ENCODE data around the gene GH2.
"Not testable (repeated sequence)": the region's sequence is repeated elsewhere in the genome, so short reads cannot be mapped to it uniquely, and the experiment has no call there.

Gene GH2

DNA sequence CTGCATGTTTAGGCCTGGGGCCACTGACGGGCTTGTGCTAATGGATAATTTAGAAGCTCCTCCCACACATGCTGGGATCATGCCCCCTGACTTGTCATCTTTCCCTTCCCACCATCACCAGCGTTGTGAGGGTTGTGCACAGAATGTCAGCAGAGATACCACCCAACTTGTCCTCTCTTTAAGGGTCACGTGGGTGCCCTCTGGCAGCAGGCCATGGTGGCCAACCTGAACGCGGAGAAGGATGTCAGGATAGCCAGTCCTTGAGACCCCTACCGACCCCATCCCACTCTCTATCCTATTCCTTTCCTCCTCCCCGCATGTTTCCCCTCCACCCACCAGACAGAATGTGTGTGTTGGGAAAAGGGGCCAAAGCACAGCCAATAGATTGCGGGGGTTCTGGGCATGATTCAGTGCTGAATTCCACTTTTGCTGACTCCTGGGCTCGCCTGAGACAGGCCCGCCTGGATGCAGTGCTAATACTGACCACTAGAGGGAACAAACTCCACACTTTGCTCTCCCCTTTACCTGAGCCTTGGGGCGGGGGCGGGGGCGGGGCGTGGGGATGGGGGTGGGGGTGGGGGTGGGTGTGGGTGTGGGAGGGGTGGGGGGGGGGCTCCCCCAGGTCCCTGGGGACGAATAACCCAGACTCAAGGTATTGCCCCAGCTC is at the start of gene GH2:
TSS of gene GH2 (minus strand) at position 10 of the 667 bp plus-strand sequence. CDS start 143 bp downstream, outside the sequence.
- peak in 5 of 56 donors; percentile 1 to 30 (median 3) for DNase-seq

DNA sequence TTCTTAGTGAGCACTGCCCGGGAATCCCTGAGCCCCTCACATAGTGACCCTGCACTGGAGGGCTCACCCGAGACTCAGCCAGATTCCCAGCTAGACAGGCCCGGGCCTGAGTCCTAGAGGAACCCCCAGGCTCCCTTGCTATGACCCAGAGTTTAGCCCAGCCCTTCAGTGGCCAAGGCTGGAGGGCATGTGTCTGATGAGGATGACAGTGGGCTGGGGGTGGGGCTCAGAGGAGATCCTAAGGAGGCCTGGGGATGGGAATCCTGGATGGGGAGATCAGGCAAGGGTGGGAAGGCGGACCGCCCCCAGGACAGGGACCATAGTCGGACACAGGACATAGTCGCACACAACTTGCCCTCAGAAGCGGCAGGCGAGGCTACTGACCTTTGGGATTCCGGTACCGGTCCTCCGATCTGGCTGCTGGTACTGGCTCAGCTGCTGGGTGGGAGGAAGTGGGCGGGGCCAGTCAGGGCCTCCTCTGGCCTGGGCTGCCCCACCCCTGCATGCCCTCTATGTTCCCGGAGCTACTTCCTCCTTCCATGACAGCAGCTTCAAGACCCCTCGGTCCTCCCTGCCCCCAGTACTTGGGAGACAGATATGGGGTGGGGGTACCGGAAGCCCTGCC is 49.3 kb upstream of the GH2 start:
- peak in 4 of 56 donors; percentile 1 to 26 (median 8) for DNase-seq

DNA sequence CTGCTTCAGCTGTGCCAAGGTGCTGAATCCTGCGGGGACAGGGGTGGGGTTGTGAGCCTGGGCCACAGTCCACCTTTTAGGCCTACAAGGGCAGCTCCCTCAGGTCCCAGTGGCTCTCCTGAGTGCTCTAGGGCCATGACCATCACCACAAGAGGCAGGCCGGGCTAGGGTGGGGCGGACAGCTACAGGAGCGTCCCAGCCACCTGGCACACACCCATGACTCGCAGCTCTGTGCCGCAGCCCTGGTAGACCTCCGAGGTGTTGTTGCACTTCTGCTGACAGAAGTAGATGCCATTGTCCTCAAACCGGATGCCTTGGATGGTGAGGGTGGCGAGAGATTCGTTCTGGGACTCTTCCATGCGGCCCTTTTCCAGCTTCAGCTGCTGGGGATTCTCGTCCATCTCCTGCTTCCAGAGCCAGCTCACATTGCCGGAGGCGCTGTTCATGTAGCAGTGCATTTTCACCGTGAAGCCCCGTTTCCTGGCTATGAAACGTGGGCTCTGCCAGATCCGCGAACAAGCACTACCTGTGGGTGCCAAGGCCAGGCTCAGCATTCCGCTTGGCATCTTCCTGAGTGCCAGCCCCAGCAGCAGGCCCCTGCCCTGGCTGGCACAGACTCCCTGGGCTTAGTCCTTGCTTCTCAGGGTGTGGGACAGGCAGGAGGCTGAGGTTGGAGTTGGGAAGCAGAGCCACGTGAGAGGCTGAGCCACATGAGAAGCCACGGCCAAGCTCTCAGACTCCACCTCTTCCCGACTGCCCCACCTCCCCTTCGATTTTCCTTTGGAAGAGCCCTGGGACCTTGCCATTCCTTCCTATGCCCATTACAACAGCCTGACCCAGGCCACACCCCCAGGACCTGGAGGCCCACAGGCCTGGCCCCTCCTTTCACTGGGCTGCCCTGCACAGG is 48.4 kb upstream of the GH2 start:
- no peak for DNase-seq

DNA sequence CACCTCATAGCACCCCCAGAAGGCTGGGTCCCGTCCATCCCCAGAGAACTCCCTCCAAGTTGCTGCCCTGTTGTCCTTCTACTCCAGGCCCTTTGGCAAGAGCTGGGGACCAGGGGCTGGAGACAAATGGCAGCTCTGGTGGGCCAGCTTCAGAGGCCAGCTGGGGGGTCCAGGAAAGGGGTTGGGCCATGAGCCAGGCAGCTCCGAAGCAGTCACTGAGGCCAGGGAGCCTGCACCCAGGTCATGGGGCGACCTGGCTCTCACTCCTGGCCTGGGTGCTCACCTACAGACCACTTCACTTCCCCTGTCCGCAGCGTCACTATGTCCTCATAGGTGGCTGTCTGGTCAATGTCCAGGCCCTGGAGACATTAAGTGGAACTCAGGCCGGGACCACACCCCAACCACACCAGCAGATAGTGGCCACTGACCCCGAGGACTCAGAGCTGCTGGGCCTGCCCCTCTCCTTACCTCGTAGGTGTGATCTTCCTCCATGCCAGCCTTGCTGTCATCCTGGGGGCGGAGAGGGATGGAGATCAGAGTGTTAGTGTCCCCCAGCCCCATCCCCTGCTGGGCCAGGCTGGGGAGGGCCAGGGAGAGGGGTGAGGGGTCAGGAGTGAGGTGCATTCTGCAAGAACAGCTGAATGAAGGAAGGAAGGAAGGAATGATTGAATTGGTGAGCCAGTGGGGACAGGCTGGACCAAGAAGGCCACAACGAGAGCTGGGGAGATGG is 47.4 kb upstream of the GH2 start:
- DNase-seq = no peak

DNA sequence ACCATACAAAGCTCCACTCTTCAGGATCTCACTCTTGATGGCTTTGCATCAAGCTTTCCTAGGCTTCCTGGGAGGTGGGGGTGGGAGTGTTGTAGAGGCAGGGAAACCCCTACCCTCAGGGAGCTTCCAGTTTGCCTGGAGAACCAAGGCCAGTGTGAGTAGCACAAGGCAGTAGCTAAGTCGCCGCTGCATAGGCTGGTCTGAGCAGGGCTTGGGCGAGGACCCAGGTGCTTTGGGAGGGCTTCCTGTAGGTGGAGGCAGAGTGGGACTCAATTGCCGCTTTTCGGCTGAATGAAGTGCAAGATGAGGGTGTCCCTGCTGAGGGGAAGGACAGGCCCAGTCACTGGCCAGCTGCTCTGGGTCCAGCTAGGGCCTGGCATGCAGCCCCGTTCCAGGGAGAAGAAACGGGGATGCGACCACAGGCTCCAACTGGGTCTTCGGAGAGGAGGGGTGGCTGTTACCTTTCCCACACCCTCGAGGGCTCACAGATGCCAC is 46.5 kb upstream of the GH2 start:
- no peak for DNase-seq

DNA sequence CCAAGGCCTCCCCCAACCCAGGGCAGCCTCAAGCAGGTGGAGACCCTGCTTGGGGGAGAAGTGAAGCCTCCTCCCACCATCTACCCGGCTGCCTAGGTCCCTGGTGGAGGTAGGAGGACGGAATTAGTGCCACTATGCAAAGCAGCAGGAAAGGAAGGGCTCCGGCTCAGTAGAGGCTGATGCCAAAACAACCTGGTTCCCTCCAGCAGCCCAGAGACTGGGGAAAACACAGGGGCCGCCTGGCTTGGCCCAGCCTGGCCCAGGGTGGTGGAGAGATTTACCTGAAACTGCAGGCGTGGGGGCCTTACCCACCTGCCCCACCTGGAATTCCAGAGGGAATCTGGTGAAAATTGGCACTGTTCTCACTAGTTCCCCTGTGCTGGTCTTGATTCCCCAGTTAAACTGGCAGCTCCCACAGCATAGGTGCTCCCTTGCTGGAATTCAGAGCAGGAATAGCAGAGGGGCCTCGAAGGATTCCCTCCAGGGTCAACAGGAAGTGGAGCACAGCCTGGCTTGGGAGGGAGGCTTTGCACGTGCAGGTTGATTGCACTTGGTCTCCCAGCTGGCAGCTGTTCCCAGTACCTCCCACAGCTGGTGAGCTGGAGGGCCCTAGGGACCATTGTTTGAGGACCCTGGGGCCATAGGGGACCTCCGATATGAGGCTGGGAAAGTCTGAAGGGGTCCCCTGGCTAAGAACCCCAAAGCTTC is 45.9 kb upstream of the GH2 start:
- DNase-seq = no peak

DNA sequence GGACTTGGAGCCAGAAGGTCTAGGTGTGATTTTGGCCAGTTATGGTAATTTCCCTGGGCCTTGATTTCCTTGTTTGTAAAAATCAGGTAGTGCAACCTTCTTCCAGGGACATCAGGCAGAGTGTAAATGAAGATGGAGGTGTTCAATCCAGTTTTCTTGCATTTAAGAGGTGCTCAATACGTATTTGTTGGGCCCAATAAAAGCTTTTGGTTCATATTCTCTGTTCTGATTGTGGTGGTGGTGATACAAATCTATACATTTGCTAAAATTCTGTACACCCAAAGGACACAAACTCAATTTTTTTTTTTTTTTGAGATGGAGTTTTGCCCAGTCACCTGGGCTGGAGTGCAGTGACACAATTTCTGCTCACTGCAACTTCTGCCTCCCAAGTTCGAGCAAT is 44.4 kb upstream of the GH2 start:
- DNase-seq = no peak

DNA sequence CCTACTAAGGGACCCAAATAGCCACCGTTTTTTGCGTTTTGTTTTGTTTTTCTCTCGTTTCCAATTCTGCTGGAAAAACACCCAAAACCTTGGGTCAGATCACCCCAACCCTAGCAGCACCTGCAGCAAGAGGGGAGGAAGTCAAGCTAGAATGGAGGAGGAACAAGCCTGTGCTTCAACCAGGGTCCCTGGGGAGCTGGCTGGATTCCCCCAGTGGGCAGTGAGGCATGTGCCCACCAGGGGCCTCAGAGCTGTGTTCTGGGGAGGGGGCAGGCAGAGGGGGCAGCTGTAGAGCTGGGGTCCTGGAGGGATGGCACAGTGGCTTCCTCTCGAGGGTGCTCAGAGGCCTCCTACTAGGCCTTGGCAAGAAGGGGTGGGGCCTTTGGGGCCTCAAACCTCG is 43.9 kb upstream of the GH2 start:
- DNase-seq = no peak

DNA sequence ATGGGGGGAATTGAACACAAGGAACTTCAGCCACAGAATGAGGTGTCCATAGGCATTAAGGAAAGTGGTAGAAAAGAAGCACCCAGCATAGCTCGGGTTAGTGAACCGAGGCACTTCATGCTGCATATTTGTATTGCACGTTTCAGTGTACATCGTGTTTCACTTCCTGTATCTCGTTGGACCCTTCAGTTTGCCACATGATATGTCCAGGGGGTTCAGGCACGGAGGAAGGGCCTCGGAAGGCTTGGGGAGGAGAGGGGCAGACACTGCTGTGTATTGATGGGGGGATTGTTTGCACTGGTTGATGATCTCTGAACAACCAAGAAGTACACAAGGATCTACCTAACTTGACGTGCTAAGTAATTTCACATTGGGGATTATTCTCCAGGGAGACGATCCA is 40.7 kb upstream of the GH2 start:
- DNase-seq = not testable (repeated sequence)

DNA sequence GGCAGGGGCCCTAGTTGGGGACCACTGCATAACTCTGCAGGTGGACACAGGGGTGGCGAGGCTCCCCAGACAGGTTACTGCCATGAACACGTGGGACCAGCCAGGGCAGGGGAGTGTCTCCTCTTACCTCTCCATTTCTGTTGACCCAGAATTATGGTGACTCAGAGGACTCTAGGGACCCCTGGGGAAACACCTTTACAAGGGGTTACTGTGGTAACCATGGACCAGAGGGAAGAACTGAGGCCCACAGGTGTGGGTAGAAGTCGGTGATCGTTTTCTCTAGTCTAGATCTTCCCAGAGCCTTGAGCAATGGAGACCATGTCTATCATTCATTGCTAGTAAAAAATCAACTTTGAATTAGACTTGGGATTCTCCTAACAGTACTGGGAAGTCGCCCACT is 39.0 kb upstream of the GH2 start:
- DNase-seq = not testable (repeated sequence)

DNA sequence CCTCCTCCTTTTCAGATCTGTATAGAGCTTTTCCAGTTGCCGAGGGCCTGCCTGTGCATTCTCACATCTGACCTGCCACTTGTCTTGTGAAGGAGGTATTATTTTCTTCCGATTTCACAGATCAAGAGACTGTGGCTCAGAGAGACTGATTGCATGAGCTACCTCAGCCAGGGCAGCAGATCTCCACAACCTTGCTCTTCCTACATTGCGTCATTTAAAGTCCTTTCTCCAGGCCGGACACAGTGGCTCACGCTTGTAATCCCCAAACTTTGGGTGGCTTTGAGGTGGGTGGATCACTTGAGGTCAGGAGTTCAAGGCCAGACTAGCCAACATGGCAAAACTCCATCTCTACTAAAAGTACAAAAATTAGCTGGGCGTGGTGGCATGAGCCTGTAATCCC is 38.3 kb upstream of the GH2 start:
- DNase-seq = not testable (repeated sequence)

DNA sequence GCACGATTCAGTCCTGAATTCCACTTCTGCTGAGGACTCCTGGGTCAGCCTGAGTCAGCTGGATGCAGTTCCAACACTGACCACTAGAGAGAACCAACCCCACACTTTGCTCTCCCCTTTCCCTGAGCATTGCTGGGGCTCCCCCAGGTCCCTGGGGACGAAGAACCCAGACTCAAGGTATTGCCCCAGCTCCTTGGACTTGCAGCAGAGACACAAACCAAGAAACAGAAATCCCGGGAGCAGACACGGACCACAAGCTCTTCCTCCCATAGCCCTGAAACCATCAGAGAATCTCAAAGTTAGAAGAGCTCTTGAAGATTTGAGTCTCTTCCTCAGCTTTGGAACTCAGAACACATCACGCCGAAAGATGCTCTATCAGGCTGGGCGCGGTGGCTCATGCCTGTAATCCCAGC is 37.6 kb upstream of the GH2 start:
- peak in 27 of 56 donors; percentile 3 to 64 (median 10) for DNase-seq

DNA sequence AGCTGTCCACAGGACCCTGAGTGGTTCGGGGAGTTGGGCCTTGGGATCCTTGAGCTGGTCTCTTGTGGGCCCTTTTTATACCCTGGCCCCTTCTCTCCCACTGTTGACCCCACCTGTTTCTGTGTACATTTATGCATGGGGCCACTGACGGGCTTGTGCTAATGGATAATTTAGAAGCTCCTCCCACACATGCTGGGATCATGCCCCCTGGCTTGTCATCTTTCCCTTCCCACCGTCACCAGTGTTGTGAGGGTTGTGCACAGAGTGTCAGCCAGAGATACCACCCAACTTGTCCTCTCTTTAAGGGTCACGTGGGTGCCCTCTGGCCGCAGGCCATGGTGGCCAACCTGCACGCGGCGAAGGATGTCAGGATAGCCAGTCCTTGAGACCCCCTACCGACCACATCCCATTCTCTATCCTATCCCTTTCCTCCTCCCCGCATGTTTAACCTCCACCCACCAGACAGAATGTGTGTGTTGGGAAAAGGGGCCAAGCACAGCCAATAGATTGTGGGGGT is 37.1 kb upstream of the GH2 start, which contains the start of gene GH1:
TSS of gene GH1 (minus strand) at position 51 of the 517 bp plus-strand sequence. CDS start 63 bp downstream, outside the sequence.
- DNase-seq = not testable (repeated sequence)

DNA sequence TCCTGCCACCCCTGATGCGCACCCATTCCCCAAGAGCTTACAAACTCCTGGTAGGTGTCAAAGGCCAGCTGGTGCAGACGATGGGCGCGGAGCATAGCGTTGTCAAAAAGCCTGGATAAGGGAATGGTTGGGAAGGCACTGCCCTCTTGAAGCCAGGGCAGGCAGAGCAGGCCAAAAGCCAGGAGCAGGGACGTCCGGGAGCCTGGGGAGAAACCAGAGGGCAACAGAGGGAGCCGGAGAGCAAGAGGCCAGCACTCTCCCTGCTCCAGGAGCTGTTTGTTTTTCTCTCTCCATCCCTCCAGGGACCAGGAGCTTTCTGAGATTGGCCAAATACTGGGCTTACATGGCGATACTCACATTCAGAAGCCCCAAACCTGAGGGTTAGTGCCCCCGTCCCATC is 36.6 kb upstream of the GH2 start:
- no peak for DNase-seq

DNA sequence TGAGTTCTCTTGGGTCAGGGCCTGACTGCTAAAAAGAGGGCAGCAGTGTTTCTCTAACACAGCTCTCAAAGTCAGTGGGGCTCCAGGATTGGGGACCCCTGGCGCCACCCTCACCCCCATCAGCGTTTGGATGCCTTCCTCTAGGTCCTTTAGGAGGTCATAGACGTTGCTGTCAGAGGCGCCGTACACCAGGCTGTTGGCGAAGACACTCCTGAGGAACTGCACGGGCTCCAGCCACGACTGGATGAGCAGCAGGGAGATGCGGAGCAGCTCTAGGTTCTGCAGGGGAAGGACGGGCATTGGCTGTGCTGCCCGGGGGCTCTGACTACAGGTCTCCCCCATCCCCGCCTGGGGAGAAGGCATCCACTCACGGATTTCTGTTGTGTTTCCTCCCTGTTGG is 35.9 kb upstream of the GH2 start:
- no peak for DNase-seq

DNA sequence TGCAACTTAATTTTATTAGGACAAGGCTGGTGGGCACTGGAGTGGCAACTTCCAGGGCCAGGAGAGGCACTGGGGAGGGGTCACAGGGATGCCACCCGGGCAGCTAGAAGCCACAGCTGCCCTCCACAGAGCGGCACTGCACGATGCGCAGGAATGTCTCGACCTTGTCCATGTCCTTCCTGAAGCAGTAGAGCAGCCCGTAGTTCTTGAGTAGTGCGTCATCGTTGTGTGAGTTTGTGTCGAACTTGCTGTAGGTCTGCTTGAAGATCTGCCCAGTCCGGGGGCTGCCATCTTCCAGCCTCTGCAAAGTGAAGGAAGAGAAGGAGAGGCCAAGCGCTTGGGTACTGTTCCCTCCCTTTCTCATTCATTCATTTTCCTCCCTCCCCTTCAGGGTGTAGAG is 35.5 kb upstream of the GH2 start:
- not testable (repeated sequence) for DNase-seq

DNA sequence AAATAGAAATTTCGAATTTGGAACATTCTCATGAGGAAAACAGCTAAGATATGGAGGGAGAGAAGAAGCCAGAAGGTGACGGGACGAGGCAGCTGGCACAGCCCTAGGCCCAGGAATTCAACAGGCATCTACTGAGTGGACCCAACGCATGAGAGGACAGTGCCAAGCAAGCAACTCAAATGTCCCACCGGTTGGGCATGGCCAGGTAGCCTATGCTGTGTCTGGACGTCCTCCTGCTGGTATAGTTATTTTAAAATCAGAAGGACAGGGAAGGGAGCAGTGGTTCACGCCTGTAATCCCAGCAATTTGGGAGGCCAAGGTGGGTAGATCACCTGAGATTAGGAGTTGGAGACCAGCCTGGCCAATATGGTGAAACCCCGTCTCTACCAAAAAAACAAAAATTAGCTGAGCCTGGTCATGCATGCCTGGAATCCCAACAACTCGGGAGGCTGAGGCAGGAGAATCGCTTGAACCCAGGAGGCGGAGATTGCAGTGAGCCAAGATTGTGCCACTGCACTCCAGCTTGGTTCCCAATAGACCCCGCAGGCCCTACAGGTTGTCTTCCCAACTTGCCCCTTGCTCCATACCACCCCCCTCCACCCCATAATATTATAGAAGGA is 34.9 kb upstream of the GH2 start:
- DNase-seq = no peak

DNA sequence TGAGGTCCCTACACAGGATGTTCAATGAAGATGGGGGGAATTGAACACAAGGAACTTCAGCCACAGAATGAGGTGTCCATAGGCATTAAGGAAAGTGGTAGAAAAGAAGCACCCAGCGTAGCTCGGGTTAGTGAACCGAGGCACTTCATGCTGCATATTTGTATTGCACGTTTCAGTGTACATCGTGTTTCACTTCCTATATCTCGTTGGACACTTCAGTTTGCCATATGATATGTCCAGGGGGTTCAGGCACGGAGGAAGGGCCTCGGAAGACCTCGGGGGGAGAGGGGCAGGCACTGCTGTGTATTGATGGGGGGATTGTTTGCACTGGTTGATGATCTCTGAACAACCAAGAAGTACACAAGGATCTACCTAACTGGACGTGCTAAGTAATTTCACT is 34.0 kb upstream of the GH2 start:
- not testable (repeated sequence) for DNase-seq

DNA sequence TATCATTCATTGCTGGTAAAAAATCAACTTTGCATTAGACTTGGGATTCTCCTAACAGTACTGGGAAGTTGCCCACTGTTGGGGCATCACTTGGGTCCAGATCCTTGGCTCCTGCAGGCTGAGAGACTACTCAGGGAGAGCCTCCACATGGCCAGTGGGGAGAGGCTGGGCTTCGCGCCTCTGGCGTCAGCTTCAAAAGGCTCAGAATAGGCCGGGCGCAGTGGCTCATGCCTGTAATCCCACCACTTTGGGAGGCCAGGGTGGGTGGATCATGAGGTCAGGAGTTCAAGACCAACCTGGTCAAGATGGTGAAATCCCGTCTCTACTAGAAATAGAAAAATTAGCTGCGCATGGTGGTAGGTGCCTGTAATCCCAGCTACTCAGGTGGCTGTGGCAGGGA is 32.7 kb upstream of the GH2 start:
- DNase-seq = no peak

DNA sequence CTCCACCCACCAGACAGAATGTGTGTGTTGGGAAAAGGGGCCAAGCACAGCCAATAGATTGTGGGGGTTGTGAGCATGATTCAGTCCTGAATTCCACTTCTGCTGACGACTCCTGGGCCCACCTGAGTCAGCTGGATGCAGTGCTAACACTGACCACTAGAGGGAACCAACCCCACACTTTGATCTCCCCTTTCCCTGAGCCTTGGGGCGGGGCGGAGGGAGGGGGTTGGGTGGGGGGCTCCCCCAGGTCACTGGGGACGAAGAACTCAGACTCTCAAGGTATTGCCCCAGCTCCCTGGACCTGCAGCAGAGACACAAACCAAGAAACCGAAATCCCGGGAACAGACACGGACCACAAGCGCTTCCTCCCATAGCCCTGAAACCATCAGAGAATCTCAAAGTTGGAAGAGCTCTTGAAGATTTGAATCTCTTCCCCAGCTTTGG is 29.9 kb upstream of the GH2 start:
- peak in 8 of 56 donors; percentile 4 to 26 (median 8) for DNase-seq
